Erythroblast (primary cell): ENCODE results near the gene CPED1.
A peak's percentile ranks its signal among the peaks of the same experiment; 100 is the strongest.
"Not testable (repeated sequence)": the region's sequence is repeated elsewhere in the genome, so short reads cannot be mapped to it uniquely, and the experiment has no call there.

Experiments
- DNase-seq, 2 experiments: peaks; one replicate each; lab custom pipeline; 2025; lab: John Stamatoyannopoulos, UW
- GATA1 ChIP-seq: IDR thresholded peaks from 2 replicates; pipeline ENCODE4 v1.6.1; 2011; ENCODE audit warnings: low read depth, mild to moderate bottlenecking, control low read depth, low read length, moderate library complexity
- POLR2A ChIP-seq: IDR thresholded peaks from 2 replicates; pipeline ENCODE4 v1.6.1; 2011; ENCODE audit warnings: mild to moderate bottlenecking, low read length

The CPED1 gene

GRCh38 chr7:120960714-120961113 lies 27.8 kb upstream of the CPED1 start:
- no peak for DNase-seq
- no peak for TF ChIP-seq POLR2A
- no peak for TF ChIP-seq GATA1

GRCh38 chr7:120961638-120962173 lies 26.8 kb upstream of the CPED1 start:
- DNase-seq, result no peak
- TF ChIP-seq POLR2A (no peak), GATA1 (no peak)

GRCh38 chr7:120964088-120964487 lies 24.4 kb upstream of the CPED1 start:
- TF ChIP-seq GATA1 (no peak), POLR2A (no peak)
- DNase-seq, result no peak

GRCh38 chr7:120966961-120967360 lies 21.6 kb upstream of the CPED1 start:
- no peak for TF ChIP-seq POLR2A
- DNase-seq, result no peak

GRCh38 chr7:120973849-120974248 lies 14.7 kb upstream of the CPED1 start:
- no peak for TF ChIP-seq POLR2A
- no peak for TF ChIP-seq GATA1
- DNase-seq, result no peak

- TF ChIP-seq GATA1, result no peak
- TF ChIP-seq POLR2A, result no peak
- no peak for DNase-seq
Observed at GRCh38 chr7:120979765-120980499, 8.6 kb upstream of the CPED1 start.

- DNase-seq, result no peak
- TF ChIP-seq GATA1 (no peak), POLR2A (no peak)
Observed at GRCh38 chr7:120981117-120981516, 7.4 kb upstream of the CPED1 start.

- TF ChIP-seq GATA1 (no peak), POLR2A (no peak)
- no peak for DNase-seq
Observed at GRCh38 chr7:120981888-120982615, 6.5 kb upstream of the CPED1 start.

- DNase-seq, result not testable (repeated sequence)
Observed at GRCh38 chr7:120983592-120983991, 4.9 kb upstream of the CPED1 start.

- DNase-seq, result no peak
- TF ChIP-seq POLR2A, result no peak
- TF ChIP-seq GATA1, result no peak
Observed at GRCh38 chr7:120984406-120984805, 4.1 kb upstream of the CPED1 start.

GRCh38 chr7:120985130-120985758 lies 3.3 kb upstream of the CPED1 start:
- TF ChIP-seq GATA1 (no peak), POLR2A (no peak)
- peak; percentile 26 to 32 for DNase-seq

- DNase-seq, result no peak
Observed at GRCh38 chr7:120985839-120986238, 2.7 kb upstream of the CPED1 start.

GRCh38 chr7:120986650-120987049 lies 1.9 kb upstream of the CPED1 start:
- DNase-seq, result peak; percentile 18 to 23
- TF ChIP-seq GATA1, result no peak
- TF ChIP-seq POLR2A, result no peak

More at GRCh38 chr7:120985839-120986238, 2.7 kb upstream of the CPED1 start:
- TF ChIP-seq POLR2A (no peak), GATA1 (no peak)

- TF ChIP-seq POLR2A (no peak), GATA1 (no peak)
- peak; percentile 69 to 84 for DNase-seq
Observed at GRCh38 chr7:120987280-120987679, 1.2 kb upstream of the CPED1 start.
